GM19351 (cell line): Measurements from ENCODE around the gene GPR150.
"Not testable (repeated sequence)": the region's sequence is repeated elsewhere in the genome, so short reads cannot be mapped to it uniquely, and the experiment has no call there.

Experiments used
- ATAC-seq: cut with Tn5 transposase; IDR thresholded peaks from one replicate; pipeline ENCODE4 v1.9.1; 2021; ENCODE audit warnings: mild to moderate bottlenecking, moderate library complexity; ENCODE audit not compliant: unreplicated experiment

The GPR150 gene

DNA sequence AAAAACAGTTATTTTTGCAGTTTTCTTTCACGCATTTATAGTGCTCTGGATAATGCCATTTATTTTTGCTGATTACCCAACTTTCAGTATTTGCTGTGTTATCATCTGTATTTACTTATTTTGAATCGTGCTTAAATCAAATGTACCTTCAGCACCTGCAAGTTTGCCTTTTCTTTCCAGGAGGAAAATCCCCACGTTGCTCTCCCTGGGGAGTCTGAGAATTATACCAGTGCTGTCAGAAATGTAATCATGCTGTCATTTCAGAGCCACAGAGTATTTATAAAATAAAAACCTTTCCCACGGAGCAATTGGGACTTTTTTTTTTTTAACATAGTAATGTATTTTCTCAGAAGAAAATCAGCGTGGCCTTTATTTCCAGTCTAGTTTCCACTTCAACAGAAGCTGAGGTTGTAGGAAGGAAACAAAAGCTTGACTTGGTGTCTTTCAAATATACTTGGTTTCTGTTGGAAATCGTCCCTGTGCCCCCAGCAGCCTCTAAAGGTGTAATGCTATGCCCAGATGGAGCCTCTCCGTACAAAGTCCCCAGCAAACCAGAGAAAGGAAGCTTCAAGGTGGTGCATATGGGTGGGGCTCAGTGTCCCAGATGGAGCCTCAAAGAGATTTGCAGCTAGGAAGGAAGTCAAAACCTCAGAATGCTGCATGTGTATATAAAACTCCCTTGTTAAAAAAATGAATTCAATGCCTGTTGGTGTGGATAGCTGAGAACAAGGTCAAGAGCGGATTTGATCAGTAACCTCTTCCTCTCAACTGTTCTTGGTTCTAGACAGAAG, 2.1 kb downstream of the GPR150 start:
- no peak for ATAC-seq

DNA sequence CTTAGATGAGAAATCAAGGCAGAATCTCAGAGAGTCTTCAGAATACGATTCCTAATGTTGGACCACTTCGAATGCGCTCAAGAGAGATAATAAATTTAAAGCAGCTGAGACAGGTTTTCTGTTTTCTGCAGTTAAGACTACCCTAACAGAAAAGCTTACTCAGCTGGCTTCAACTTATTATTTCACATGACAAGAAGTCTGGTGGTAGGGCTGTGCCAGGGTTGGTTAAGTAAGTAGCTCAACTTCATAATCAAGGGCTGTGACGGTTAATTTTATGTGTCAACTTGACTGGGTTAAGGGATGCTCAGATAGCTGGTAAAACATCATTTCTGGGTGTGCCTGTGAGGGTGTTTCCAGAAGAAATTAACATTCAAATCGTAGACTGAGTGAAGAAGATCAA, 3.8 kb downstream of the GPR150 start:
- ATAC-seq, result no peak

DNA sequence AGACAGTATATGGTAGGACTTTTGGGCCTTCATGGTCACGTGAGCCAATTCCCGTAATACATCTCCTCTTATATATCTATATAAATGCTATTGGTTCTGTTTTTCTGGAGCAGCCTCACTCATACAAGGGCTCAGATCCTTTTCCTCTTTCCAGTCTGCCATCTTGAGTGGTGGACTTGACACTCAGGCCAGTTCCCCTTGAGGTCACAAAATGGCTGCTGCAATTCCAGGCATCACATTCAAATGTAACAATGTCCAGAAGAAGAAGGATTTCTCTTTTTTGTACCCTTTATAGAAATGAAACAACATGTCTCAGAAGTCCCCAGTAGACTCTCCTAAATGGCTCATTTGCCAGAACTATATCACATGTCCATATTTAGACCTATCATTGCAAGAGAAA, 4.5 kb downstream of the GPR150 start:
- ATAC-seq, result no peak

DNA sequence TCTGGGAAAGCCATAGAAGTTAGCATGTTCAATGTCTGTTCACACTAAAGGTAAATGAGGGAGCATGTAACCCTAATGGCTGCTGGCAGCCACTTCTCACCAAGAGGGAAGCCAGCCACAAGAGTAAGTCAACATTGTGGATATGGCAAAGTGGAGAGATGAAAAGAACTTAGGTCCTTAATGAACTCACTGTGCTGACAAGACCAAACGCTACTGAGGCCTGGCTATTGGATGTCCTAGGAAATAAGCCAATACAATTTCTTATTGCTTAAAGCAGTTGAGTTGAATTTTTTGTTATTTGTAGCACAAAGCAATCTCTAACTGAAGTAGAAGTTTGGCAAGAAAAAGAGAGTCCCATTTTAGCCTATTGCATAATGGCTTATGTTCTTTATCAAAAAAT, 6.8 kb downstream of the GPR150 start:
- ATAC-seq, result no peak

DNA sequence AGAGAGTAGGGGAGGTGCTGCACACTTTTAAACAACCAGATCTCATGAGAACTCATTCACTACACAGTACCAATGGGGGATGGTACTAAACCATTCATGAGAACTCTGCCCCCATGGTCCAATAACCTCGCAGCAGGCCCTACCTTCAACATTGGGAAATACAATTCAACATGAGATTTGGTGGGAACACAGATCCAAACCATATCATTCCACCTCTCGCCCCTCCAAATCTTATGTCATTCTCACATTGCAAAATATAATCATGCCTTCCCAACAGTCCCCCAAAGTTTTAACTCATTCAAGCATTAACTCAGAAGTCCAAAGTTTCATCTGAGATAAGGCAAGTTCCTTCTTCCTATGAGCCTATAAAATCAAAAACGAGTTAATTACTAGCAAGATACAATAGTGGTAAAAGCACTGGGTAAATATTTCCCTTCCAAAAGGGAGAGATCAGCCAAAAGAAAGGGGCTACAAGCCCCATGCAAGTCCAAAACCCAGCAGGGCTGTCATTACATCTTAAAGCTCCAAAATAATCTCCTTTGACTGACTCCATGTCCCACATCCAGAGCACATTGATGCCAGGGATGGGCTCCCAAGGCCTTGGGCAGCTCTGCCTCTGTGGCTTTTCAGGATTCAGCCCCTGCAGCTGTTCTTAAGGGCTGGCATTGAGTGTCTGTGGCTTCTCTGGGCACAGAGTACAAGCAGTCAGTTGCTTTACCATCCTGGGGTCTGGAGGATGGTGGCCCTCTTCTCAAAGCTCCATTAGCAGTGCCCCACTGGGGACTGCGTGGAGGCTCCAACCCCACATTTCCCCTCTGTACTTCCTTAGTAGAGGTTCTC, 8.3 kb downstream of the GPR150 start:
- no peak for ATAC-seq

DNA sequence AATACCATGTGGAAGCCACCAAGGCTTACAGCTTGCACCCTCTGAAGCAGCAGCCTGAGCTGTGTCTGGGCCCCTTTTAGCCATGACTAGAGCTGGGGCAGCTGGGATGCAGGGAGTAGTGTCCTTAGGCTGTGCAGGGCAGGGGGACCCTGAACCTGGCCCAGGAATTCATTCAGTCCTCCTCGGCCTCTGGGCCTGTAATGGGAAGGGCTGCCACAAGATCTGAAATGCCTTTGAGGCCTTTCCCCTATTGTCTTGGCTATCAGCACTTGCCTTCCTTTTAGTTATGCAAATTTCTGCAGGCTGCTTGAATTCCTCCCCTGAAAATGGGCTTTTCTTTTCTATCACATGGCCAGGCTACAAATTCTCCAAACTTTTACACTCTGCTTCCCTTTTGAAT, 9.0 kb downstream of the GPR150 start:
- ATAC-seq, result no peak

DNA sequence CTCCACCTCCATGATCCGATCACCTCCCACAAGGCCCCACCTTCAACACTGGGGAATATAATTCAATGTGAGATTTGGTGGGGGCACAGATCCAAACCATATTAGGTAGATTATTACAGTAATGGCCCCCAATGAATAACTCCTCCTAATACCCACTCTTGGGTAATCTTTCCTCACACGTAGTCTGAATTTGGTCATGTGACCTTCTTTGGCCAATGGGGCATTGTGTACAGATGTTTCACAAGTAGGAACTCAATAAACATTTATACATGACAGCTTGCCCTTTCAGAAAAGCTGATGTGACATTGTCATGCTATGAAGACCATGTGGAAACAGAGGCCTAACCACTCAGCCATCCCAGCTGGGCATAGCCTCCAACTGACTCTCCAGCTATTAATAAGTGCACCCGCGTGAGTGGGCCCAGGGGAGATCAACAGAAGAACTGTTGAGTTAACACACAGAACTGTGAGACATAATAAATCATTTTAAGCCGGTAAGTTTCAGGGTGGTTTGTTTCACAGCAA, 10.6 kb downstream of the GPR150 start:
- no peak for ATAC-seq

DNA sequence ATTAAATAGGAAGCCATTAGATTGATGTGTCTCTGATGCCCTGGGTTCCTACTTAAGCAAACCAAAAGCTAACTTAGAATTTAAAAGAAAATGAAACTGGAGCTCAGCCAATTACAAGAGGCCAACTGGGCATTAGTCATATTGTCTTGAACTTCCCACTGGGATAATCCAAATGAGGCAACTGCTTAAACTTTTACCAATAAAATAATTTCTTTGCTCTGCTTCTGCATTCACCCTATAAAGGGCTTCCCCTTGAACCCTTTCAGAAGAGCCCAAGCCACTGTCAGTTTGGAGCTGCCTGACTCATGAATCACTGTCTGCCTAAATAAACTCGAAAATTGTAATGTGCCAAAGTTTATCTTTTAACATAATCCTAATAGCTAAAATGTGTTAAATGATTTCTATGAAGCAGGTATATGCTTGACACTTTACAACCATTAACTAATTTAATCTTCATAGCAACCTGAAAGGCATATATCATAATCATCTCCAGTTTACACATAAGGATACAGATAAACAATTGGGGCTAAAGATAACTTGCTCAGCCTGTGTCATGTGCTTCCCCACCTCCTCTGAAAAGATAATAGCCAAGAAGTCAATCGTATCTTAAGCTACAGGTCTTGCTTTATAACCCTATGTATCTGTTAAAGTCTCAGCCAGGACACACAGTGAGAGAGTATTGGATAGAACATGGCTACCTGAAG, 11.5 kb downstream of the GPR150 start:
- ATAC-seq, result no peak

DNA sequence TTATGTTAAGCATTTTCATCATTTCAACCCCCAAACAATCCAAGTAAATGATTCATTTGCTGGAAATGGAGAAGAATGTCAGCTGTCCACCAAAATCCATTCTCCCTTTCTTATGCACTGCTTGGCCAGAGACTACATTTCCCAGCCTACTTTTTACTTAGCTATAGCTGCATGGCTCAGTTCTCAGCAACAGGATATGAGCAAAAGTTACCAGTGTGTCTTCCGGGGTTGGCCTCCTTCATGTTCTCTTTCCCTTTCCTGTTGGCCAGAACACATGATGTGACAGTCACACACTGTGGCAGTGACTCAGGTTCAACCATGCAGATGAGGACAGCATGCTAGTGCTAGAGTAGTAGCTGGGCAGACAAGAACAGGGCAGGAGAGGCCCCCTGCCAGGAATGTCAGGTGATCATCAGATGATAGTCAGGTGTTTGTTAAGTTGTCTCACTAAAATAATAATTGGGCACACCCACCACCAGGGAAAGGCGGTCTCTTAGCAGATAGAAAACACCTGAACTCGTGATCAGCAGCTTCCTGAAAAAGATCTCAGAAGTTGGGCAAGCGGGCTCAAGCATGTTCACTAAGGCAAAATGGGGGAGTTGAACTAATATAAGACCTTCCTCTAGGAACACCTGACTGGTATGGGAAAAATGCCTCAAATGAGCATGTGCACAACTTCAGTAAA, 12.2 kb downstream of the GPR150 start:
- peak; percentile 98 for ATAC-seq

DNA sequence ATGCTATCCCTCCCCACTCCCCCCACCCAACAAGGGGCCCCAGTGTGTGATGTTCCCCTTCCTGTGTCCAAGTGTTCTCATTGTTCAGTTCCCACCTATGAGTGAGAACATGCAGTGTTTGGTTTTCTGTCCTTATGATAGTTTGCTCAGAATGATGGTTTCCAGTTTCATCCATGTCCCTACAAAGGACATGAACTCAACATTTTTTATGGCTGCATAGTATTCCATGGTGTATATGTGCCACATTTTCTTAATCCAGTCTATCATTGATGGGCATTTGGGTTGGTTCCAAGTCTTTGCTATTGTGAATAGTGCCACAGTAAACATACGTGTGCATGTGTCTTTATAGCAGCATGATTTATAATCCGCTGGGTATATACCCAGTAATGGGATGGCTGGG, 13.1 kb downstream of the GPR150 start:
- not testable (repeated sequence) for ATAC-seq

DNA sequence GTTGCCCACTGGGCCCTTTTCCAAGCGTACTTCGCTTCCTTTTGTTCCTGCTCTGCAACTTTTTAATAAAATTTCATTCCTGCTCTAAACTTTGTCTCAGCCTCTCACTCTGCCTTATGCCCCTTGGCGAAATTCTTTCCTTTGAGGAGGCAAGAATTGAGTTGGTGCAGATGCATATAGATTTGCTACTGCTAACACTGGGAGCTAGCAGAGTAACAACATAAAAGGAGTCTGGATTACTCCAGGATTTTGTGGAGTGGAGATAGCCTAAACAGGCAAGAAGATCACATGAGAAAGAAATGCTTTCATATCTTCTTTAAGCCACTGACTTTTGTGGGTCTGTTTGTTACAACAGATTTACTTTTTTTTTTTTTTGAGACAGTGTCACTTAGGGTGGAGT, 13.8 kb downstream of the GPR150 start:
- no peak for ATAC-seq

DNA sequence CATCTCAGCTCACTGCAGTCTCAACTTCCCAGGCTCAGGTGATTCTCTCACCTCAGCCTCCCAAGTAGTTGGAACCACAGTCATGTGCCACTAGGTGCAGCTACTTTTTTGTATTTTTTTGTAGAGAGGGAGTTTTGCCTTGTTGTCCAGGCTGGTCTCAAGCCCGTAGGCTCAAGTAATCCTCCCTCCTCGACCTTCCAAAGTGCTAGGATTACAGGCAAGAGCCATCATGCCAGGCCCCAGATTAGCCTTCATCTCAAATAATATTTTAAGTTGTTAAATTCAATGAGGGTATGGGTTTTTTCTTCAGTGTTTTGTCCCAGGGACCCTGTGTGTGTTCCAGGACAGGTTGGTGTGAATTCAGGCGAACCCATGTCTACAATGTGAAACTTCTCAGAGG, 14.2 kb downstream of the GPR150 start:
- ATAC-seq, result no peak

DNA sequence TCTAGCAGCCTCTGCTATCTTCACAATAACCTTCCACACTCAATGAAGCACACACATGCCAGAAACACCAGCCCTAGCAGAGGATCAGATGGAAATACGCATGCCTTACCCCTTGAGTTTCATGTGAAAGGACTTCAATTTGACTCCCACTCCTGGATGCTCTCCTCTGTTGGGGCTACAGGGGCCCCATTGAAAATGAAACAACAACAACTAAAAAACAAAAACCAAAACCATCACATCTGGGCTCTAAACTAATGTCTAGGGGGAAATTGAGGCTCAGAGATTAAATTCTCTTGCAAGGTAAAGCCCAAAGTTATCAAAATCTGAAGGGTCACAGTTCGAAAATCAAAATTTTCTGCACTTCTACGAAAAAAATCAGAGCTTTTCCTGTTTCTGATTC, 18.7 kb downstream of the GPR150 start:
- no peak for ATAC-seq

DNA sequence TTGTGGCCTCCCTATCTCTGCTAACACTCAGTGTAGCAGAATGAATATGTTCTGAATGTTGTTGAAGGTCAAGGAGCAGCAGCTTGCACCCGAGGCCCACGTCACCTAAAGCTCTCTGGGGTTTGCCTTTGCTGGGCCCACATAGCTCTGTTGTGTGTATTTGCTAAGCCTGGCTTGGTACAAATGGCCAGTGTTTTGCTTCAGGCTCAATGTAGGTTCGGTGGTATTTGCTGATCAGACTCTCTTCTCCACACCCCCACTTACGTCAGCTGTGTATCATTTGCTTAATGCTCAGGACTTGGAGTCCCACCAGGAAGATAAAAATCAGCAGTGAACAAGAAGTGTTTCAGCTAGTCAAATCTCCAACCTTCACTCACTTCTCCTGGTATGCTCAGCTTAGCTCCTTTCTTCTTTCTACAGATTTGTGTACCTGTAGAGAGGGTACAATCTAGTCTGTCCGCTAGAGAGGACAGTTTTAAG, 21.9 kb downstream of the GPR150 start:
- ATAC-seq, result no peak

DNA sequence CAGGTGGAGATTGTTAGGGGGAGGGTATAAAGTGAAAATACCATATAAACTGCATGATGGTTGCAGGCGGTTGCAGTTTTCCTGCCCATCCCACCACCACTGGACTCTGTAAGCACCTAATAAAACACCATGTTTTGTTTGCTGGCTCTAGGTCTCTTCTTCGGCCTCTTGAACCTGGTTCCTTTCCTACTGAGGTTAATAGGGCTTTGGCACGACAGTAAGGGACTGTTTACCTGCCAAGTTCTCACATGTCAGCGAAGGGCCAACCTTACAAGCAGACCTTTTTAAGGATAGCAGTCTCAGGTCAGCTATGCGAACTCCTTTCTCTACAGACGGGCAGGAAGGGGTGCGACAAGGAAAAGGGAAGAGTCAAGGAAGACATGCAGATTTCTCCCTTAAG, 23.3 kb downstream of the GPR150 start:
- ATAC-seq, result no peak

DNA sequence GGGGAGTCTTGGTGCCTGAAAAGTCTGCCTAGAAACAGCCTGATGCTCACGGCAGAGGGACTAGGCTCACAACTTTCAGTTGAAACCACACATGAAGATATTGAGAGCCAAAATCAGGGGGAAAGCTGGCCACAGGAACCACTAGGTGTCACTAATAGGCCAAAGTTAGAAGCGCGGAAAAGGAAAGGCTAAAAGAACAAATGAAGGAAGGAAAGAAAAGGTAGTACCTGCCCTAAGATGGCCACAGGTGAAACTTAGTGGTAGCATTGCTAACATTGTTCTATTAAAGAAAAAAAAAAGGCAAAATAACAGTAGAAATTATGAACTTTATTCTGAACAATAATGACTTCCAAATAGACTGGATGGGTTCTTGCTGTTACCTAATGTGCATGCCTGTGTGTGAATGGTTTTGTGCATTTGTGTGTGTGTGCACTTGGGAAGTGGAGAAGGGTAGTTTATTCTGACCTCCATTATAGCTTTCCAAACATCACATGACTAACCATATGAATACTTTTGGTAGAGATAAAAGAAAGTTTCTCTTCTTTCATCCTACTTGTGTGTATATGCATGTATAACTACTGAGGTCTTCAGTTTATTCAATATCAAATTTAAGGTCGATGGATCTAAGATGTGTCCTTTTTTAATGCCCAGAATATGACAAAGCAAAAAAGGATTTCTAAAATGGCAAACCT, 24.6 kb downstream of the GPR150 start:
- peak; percentile 58 for ATAC-seq

DNA sequence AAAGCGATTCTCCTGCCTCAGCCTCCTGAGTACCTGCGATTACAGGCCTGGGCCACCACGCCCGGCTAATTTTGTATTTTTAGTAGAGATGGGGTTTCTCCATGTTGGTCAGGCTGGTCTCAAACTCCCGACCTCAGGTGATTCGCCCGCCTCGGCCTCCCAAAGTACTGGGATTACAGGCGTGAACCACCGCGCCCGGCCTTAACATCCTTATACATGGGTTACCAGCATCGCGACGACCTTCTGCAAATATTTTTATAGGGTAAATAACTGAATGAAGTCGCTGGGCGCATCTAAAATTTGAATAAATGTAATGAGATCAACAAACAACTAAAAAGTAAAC, 26.3 kb downstream of the GPR150 start:
- ATAC-seq, result not testable (repeated sequence)

DNA sequence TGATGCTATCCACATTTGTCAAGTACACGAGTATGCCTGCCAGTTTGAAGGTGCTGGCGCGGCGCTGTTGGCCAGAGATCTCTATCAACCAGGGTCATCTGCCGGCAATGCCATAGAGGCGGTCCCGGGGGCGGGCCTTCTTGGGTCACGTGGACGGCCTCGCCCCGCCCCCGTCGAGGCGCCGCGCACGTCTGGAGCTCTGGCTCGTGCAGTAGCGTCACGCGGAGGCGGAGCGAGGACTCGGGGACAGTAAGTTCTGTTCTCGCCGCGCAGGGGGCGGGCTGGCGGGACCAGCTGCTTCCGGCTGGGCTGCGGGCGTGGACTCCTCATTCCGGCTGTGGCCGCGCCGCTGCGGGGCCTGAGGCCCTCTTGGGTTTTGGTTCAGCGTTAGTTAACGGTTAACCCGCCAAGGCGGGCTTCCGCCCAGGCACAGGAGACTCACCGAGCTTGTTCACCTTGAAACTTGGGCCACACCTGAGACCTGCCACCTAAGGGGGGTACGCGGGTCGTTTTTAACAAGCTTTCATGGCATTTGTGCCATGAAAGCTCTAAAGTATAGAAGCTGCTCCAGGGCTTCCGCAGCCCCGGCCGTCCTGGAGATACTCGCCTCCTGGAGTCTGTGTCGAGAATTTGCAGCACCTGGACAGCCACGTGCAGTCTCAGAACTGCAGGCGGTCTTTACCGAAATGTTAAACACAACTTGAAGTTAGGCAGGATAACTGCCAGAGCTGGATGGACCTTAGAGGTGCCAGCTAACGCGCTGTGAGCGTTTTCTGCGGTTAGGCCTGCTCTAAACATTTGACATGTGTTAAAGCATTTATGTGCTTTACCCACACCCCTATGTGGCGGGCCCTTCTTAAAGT, 26.9 kb downstream of the GPR150 start, which contains the start of gene RFESD:
RFESD (plus strand) TSS at position 209 of the 863 bp plus-strand sequence. CDS start 5,495 bp downstream, outside the sequence.
- ATAC-seq, result peak; percentile 91
